ENCODE data around the gene ABTB2. TPM values are rescaled to one million over a fixed set of nuclear protein-coding genes. Genes with fewer than 3 reads are reported as not detected.

The ABTB2 gene
- total RNA-seq, 1 donor from 2014 or later, result 3.1 TPM

DNA sequence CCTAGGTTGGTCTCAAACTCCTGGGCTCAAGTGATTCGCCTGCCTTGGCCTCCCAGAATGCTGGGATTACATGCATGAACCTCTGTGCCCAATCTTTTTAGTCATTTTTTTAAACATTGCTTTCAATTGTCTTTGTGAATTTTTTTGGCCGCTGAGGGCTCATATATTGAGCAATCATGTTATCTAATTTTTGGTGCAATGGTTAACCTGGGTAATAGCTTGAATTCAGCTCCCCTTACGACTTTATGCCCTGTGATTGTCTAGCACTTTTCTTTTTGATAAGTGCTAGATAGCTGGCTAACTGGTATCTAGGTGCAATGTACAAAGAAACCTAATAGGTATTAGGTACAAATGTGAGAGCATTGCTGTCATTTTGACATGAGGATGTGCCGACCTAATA is 45.6 kb upstream of the ABTB2 start:
- DNase-seq (ENCODE audit: low spot score in 2 of 2, unreplicated experiment in 2 of 2), result no peak
- no peaks in the 10 kb centered on the region for H3K36me3 Mint-ChIP-seq
- peaks cover 5% of the 10 kb centered on the region for H3K9me3 Mint-ChIP-seq
- TF ChIP-seq, protein P1, sequence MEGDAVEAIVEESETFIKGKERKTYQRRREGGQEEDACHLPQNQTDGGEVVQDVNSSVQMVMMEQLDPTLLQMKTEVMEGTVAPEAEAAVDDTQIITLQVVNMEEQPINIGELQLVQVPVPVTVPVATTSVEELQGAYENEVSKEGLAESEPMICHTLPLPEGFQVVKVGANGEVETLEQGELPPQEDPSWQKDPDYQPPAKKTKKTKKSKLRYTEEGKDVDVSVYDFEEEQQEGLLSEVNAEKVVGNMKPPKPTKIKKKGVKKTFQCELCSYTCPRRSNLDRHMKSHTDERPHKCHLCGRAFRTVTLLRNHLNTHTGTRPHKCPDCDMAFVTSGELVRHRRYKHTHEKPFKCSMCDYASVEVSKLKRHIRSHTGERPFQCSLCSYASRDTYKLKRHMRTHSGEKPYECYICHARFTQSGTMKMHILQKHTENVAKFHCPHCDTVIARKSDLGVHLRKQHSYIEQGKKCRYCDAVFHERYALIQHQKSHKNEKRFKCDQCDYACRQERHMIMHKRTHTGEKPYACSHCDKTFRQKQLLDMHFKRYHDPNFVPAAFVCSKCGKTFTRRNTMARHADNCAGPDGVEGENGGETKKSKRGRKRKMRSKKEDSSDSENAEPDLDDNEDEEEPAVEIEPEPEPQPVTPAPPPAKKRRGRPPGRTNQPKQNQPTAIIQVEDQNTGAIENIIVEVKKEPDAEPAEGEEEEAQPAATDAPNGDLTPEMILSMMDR (IDR thresholded peaks at IDR 0.05; ENCODE audit: unreplicated experiment), result no peak
- H3K27me3 Mint-ChIP-seq (ENCODE audit: low read depth), result peaks cover 26% of the 10 kb centered on the region
- no peak overlapping the region for H3K4me3 Mint-ChIP-seq
- no peaks in the 10 kb centered on the region for H3K4me1 Mint-ChIP-seq
- no peak overlapping the region for H3K27ac Mint-ChIP-seq

DNA sequence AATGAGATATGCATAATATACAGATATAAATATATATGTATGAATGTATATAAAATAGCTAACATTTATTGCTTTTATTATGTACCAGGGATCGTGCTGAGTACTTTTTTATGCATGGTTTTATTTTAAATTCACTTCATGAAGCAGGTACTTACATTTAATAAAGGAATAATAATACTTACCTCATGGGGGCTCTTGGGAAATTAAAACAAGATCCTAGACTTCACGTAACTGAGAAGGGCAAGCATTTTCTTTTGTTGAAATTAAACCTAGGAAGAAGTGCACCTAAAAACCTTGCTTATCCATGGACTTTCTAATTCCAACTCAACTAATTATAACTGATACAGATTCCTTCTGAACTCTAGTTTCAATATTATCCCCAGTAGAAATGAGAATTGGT is 40.0 kb upstream of the ABTB2 start:
- no peak for DNase-seq (ENCODE audit: low spot score in 2 of 2, unreplicated experiment in 2 of 2)
- H3K36me3 Mint-ChIP-seq, result no peaks in the 10 kb centered on the region
- H3K4me1 Mint-ChIP-seq, result no peaks in the 10 kb centered on the region

DNA sequence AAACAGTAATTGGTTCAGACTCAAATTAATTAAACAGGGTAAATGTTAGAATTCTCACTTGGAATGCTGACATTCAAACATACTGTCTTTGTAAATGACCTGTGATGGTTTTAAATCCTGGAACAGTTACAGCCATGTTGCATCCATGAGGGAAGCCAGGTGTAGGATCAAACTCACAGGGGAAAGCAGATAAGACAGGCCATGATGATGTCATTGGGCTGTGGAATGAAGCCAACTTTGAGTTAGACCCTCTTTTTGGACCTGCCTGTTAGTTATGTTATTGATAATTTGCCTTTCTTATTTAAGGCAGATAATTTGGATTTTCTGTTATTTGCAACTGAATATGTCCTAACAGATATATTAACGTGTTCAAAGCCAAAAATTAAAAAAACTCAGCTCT is 39.3 kb upstream of the ABTB2 start:
- Mint-ChIP-seq H3K27ac (no peak overlapping the region), H3K4me3 (no peak overlapping the region), H3K36me3 (no peaks in the 10 kb centered on the region), H3K27me3 (ENCODE audit: low read depth) (peaks cover 4% of the 10 kb centered on the region), H3K4me1 (no peaks in the 10 kb centered on the region), H3K9me3 (peaks cover 27% of the 10 kb centered on the region)
- DNase-seq (ENCODE audit: low spot score in 2 of 2, unreplicated experiment in 2 of 2), result no peak
- TF ChIP-seq, protein P1 (IDR thresholded peaks at IDR 0.05; ENCODE audit: unreplicated experiment), result no peak

More for the DNA sequence above, 40.0 kb upstream of the ABTB2 start:
- TF ChIP-seq, protein P1 (IDR thresholded peaks at IDR 0.05; ENCODE audit: unreplicated experiment), result no peak
- Mint-ChIP-seq H3K27ac (no peak overlapping the region), H3K9me3 (peaks cover 21% of the 10 kb centered on the region), H3K4me3 (no peak overlapping the region), H3K27me3 (ENCODE audit: low read depth) (no peaks in the 10 kb centered on the region)

DNA sequence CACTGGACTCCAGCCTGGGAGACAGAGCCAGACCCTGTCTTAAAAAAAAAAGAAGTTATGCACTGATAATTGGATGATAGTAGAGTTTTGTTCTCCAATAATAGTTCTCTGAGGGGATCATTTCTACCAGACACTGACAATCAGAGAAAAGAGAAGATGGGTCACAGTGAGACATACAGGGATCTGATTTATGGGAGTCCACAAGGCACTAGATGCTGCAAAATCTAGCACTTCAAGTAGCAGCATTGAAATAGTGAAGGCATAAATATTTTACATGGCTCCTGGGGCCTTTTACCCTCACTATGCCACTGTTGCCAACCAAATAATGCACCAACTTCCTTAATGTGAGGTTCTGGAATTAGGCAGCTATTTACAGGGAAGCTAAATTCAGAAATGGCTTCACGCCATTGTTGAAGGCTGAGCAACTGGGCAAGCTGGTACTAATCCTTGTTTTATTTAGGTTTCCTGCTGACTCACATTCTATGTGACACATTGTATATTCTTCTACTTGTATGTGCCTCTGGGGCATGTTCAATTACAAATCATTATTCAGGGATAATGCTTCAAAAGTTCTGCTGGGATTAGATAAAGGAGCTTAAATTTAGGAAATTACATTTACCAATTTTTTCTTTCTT is 38.2 kb upstream of the ABTB2 start:
- H3K27me3 Mint-ChIP-seq (ENCODE audit: low read depth), result peaks cover 14% of the 10 kb centered on the region
- H3K4me3 Mint-ChIP-seq, result no peak overlapping the region
- H3K9me3 Mint-ChIP-seq, result peaks cover 33% of the 10 kb centered on the region
- TF ChIP-seq, protein P1 (IDR thresholded peaks at IDR 0.05; ENCODE audit: unreplicated experiment), result no peak
- DNase-seq (ENCODE audit: low spot score in 2 of 2, unreplicated experiment in 2 of 2), result no peak
- H3K27ac Mint-ChIP-seq, result no peak overlapping the region
- no peaks in the 10 kb centered on the region for H3K4me1 Mint-ChIP-seq
- no peaks in the 10 kb centered on the region for H3K36me3 Mint-ChIP-seq

DNA sequence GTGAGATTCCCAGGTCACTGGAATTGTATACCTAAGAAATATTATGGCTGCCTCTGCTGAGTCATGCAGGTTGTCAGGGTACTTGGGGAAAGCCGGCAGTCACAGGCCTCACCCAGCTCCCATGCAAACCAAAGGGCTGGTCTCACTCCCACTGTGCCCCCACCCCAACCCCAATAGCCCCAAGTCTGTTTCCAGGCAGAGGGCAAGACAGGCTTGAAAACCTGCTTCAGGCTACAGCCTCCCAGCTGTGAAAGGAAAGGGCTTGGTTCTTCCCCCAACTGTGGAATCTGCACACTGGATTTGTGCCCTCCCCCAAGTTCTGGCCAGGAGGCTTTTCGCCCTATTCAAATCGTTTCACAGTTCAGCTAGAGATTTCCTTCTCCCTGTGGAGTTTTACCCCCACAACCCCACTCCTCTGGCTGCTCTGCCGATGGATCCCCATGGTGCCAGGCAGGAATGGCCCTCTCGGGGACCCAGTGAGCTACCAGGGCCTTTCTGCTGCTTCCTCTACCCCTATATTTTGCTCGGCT is 37.0 kb upstream of the ABTB2 start:
- no peak for DNase-seq (ENCODE audit: low spot score in 2 of 2, unreplicated experiment in 2 of 2)
- H3K36me3 Mint-ChIP-seq, result no peaks in the 10 kb centered on the region

More for the DNA sequence above, 37.0 kb upstream of the ABTB2 start:
- no peak overlapping the region for H3K4me3 Mint-ChIP-seq
- H3K27ac Mint-ChIP-seq, result no peak overlapping the region
- TF ChIP-seq, protein P1 (IDR thresholded peaks at IDR 0.05; ENCODE audit: unreplicated experiment), result no peak
- H3K27me3 Mint-ChIP-seq (ENCODE audit: low read depth), result peaks cover 26% of the 10 kb centered on the region
- peaks cover 35% of the 10 kb centered on the region for H3K9me3 Mint-ChIP-seq
- no peaks in the 10 kb centered on the region for H3K4me1 Mint-ChIP-seq
